DOHH2 (cell line): ENCODE data around the gene TNFAIP8L1.

ENCODE experiments used
- H3F3A ChIP-seq: fragments of 200-600 bp; sonication (generic), shearing (Covaris generic); 2 replicates; pipeline ENCODE4 v1.6.0; 2016; ENCODE audit warnings: antibody characterized with exemption, mild to moderate bottlenecking; ENCODE audit not compliant: control insufficient read depth, insufficient read depth
- H3K27ac ChIP-seq: fragments of 200-600 bp; sonication (generic); 2 replicates; pipeline ENCODE4 v1.5.1; 2014; ENCODE audit warnings: low read depth, mild to moderate bottlenecking, low read length, moderate library complexity
- H3K27me3 ChIP-seq: fragments of 200-600 bp; sonication (generic); 2 replicates; pipeline ENCODE4 v1.6.1; 2014; ENCODE audit warnings: mild to moderate bottlenecking, low read length, mixed read lengths; ENCODE audit not compliant: control insufficient read depth
- H3K36me3 ChIP-seq: fragments of 200-600 bp; sonication (generic); 2 replicates; pipeline ENCODE4 v1.6.1; 2014; ENCODE audit warnings: mild to moderate bottlenecking, low read length, moderate library complexity, mixed read lengths; ENCODE audit not compliant: control insufficient read depth
- H3K4me1 ChIP-seq: fragments of 200-600 bp; sonication (generic); 2 replicates; pipeline ENCODE4 v1.6.1; 2014; ENCODE audit warnings: mild to moderate bottlenecking, low read length, mixed read lengths; ENCODE audit not compliant: control insufficient read depth
- H3K4me2 ChIP-seq: fragments of 200-600 bp; sonication (generic); 2 replicates; pipeline ENCODE4 v1.6.0; 2014; ENCODE audit warnings: mild to moderate bottlenecking, low read length, moderate library complexity
- H3K4me3 ChIP-seq: fragments of 200-600 bp; sonication (generic); 2 replicates; pipeline ENCODE4 v1.5.1; 2014; ENCODE audit warnings: mild to moderate bottlenecking, low read length, mixed read lengths
- H3K79me2 ChIP-seq: fragments of 200-600 bp; sonication (generic); 2 replicates; pipeline ENCODE4 v1.6.1; 2014; ENCODE audit warnings: mild to moderate bottlenecking, low read length, mixed read lengths; ENCODE audit not compliant: control insufficient read depth
- H3K9me2 ChIP-seq: fragments of 200-600 bp; sonication (generic); replicated peaks from 2 replicates; pipeline ENCODE4 v1.6.1; 2014; ENCODE audit warnings: mild to moderate bottlenecking, low read length, mixed read lengths; ENCODE audit not compliant: control insufficient read depth
- H3K9me3 ChIP-seq: fragments of 200-600 bp; sonication (generic); 2 replicates; pipeline ENCODE4 v1.6.1; 2014; ENCODE audit warnings: antibody characterized with exemption, low read length, mixed read lengths; ENCODE audit not compliant: control insufficient read depth, insufficient read depth
- H4K20me1 ChIP-seq: fragments of 200-600 bp; sonication (generic); 2 replicates; pipeline ENCODE4 v1.6.0; 2014; ENCODE audit warnings: low read depth, mild to moderate bottlenecking, antibody characterized with exemption, low read length, moderate library complexity; ENCODE audit not compliant: control insufficient read depth, insufficient read depth
- EZH2phosphoT487 ChIP-seq: fragments of 200-600 bp; sonication (generic); IDR thresholded peaks from 2 replicates; pipeline ENCODE4 v1.6.1; 2017; ENCODE audit warnings: borderline replicate concordance, mild to moderate bottlenecking, antibody characterized with exemption, low read length, moderate library complexity, mixed read lengths
- TF ChIP-seq, protein P1 (sequence below): fragments of 200-600 bp; sonication (generic); IDR thresholded peaks from one replicate; pipeline ENCODE4 v1.5.1; 2014; ENCODE audit warnings: antibody characterized with exemption, mild to moderate bottlenecking, low read depth, low read length; ENCODE audit not compliant: poor library complexity, severe bottlenecking

The TNFAIP8L1 gene

DNA sequence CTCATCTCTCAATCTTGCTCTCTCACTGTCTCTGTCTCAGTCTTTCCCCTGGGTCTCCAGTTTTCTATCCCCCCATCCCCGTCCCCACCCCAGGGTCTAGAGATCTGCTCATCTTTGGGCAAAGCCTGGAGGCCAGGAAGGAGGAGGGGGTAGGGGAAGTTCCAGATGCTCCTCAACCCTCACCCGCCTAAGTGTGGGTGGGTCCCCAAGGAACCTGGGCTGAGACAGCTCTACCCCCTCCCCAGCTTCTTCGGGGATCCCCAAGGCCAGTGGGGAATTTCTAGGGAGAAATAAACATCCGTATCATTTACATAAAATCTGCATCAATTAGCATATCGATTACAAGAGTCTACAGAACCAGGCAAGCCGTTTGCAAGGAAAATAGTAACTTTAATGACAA is 48.0 kb upstream of the TNFAIP8L1 start:
- H3K27ac ChIP-seq = no peak overlapping the region

DNA sequence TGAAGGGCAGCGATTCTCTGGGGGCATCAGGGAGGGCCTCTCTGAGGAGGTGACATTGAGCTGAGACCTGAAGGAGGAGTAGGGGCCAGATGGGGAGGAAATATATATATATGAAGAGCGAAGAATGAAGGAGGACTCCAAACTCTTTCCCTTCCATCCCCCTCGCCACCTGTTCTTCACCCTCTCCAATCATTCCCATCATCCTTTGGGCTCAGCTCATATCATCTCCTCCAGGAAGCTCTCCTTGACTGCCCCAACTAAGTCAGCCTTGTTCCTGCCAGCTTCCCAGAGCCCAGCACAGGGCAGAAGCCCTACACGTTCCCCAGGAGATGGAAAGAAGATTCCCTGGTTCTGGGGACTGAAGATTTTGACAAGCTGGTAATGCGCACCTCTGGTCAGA is 46.9 kb upstream of the TNFAIP8L1 start:
- Histone ChIP-seq H3K4me2 (no peak overlapping the region), H3K27me3 (peaks cover 15% of the 10 kb centered on the region)

More for the DNA sequence above, 48.0 kb upstream of the TNFAIP8L1 start:
- TF ChIP-seq EZH2phosphoT487 = no peak
- TF ChIP-seq, protein P1, sequence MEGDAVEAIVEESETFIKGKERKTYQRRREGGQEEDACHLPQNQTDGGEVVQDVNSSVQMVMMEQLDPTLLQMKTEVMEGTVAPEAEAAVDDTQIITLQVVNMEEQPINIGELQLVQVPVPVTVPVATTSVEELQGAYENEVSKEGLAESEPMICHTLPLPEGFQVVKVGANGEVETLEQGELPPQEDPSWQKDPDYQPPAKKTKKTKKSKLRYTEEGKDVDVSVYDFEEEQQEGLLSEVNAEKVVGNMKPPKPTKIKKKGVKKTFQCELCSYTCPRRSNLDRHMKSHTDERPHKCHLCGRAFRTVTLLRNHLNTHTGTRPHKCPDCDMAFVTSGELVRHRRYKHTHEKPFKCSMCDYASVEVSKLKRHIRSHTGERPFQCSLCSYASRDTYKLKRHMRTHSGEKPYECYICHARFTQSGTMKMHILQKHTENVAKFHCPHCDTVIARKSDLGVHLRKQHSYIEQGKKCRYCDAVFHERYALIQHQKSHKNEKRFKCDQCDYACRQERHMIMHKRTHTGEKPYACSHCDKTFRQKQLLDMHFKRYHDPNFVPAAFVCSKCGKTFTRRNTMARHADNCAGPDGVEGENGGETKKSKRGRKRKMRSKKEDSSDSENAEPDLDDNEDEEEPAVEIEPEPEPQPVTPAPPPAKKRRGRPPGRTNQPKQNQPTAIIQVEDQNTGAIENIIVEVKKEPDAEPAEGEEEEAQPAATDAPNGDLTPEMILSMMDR = no peak
- H3K9me2 ChIP-seq = no peaks in the 10 kb centered on the region
- no peaks in the 10 kb centered on the region for H3K79me2 ChIP-seq
- H3K4me3 ChIP-seq = no peak overlapping the region
- peaks cover 22% of the 10 kb centered on the region for H3K27me3 ChIP-seq
- H3K4me2 ChIP-seq = no peak overlapping the region
- no peaks in the 10 kb centered on the region for H3K36me3 ChIP-seq
- no peaks in the 10 kb centered on the region for H3K9me3 ChIP-seq
- H3K4me1 ChIP-seq = no peaks in the 10 kb centered on the region
- no peaks in the 10 kb centered on the region for H4K20me1 ChIP-seq
- no peaks in the 10 kb centered on the region for H3F3A ChIP-seq

DNA sequence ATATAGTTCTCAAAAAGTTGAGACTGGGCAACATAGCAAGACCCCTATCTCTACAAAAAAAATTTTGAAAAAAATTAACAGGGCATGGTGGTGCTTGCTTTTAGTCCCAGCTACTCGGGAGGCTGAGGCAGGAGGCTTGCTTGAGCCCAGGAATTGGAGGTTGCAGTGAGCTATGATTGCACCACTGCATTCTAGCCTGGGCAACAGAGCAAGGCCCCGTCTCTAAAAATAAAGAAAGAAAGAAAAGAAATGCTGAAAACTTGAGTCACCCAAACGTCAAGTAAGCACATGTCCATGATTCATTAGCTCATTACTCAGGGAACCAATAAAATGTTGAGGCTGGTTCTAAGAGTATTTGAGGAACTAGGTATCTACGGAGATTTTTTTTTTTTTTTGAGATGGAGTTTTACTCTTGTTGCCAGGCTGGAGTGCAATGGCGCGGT is 45.9 kb upstream of the TNFAIP8L1 start:
- H3K27ac ChIP-seq = no peak overlapping the region

More for the DNA sequence above, 46.9 kb upstream of the TNFAIP8L1 start:
- H3K9me2 ChIP-seq = no peaks in the 10 kb centered on the region
- no peaks in the 10 kb centered on the region for H3K9me3 ChIP-seq
- TF ChIP-seq, protein P1 = no peak
- no peak for TF ChIP-seq EZH2phosphoT487
- no peaks in the 10 kb centered on the region for H3K79me2 ChIP-seq
- no peak overlapping the region for H3K4me3 ChIP-seq
- H3K4me1 ChIP-seq = peaks cover 1% of the 10 kb centered on the region
- no peaks in the 10 kb centered on the region for H3K36me3 ChIP-seq
- H3K27ac ChIP-seq = no peak overlapping the region
- no peaks in the 10 kb centered on the region for H4K20me1 ChIP-seq
- H3F3A ChIP-seq = no peaks in the 10 kb centered on the region

More for the DNA sequence above, 45.9 kb upstream of the TNFAIP8L1 start:
- H4K20me1 ChIP-seq = no peaks in the 10 kb centered on the region
- TF ChIP-seq, protein P1 = no peak
- no peak for TF ChIP-seq EZH2phosphoT487
- peaks cover 10% of the 10 kb centered on the region for H3K27me3 ChIP-seq
- H3K4me2 ChIP-seq = no peak overlapping the region
- H3K9me2 ChIP-seq = no peaks in the 10 kb centered on the region
- H3K4me3 ChIP-seq = no peak overlapping the region
- H3F3A ChIP-seq = no peaks in the 10 kb centered on the region
- no peaks in the 10 kb centered on the region for H3K36me3 ChIP-seq
- H3K79me2 ChIP-seq = no peaks in the 10 kb centered on the region
- peaks cover 9% of the 10 kb centered on the region for H3K4me1 ChIP-seq
- H3K9me3 ChIP-seq = no peaks in the 10 kb centered on the region
